CD4-positive, alpha-beta T cell treated with Interleukin-6 for 4 hours (primary cell): ENCODE measurements around the gene LCOR.

Source experiments
- DNase-seq: peaks from one replicate; pipeline ENCODE4 v3.0.0-alpha.2; 2020; ENCODE audit warnings: mixed read lengths

The LCOR gene

GRCh38 chr10:96988426-96988825 lies 156.3 kb downstream of the LCOR start:
- no peak for DNase-seq

DNA sequence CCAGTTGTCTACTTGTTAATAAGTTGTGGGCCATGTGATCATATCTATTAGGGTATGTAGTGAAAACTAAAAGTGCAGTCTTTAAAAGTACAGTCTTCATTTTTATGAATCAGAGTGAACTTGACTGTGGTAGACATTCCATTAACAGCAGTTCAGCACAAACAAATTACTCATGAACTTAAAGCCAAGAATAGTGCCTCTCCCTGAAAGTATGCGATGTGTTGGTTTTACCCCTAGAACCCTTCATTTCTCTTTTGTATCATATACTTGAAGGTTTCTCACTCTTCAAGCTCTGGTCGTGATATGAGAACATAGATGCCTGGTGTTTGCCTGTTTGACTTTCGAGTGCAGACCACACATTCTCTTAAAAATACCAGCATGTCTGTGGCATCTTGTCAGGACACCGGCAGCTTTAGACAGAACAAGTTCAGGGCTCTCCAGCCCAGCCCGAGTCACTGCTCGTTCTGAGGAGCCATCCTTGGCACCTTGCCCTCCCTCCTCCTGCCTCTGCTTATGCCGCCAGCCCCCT lies 159.3 kb downstream of the LCOR start:
- DNase-seq = no peak

GRCh38 chr10:96992721-96993120 lies 160.6 kb downstream of the LCOR start:
- DNase-seq = no peak

DNA sequence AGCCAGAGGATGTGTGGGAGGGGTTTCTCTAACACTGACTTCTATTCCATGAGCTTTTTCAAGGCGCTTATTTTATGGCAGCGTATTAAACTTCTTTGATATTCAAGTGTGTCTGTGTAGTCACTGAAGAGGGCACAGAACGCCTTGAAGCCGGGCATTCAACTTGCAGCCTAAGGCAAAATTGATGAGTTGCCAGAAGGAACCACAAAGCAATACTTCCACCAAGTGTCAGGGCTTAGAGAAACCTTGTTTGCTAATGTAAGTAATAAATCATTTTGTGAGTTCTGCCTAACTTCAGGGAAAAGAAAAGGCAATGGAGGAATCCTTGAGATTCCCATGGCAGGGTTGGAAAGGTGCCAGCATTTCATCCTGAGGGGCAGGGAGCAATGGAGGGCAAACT lies 163.8 kb downstream of the LCOR start:
- no peak for DNase-seq

- no peak for DNase-seq
These were observed 164.3 kb downstream of the LCOR start for GRCh38 chr10:96996275-96996965.

DNA sequence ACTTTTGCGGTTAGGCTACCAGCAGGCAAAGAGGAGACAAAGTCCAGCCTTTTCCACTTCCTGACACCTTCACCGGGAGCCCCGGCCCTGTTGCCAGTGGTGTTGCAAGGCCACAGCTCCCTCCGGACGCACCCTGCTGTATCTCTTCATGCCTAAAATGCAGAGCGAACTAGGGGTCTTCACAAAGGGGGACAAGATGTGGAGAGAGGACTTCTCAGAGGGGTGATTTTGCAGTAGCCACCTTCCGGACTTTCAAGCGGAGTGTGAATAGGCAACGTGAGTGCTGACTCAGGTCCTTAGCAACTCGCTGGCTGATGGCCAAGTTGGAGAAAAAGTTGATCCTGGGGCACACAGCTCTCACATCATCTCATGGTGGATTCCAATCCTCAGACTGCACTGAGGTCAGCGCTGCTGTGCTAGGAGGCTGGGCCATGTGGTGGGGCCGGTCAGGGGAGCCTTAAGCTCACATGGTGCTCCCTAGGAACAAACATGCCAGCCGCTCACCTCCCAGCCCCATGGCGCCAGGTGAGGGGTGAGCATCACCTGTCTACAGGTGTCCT lies 166.3 kb downstream of the LCOR start:
- DNase-seq = no peak

DNA sequence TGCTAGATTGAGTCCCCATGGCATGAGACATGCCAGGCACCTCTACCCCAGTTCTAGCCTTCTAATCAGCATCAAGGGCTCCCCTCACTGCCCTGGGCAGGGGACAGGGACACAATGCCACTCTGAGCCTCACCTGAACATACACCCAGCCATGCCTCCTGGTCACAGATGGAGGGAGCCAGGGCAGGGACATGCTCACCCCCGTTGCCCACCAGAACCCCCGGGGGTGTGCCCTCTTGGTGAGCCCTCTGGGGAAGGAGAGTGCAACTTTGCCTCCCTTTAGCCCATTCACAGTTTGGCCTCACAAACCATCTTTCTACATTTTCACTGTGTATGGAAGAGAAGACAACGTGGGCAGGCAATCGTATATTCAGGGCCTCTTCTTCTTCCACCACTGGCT lies 167.2 kb downstream of the LCOR start:
- DNase-seq = no peak

- DNase-seq = no peak
These were observed 167.9 kb downstream of the LCOR start for GRCh38 chr10:96999987-97000386.

- no peak for DNase-seq
These were observed 168.5 kb downstream of the LCOR start for GRCh38 chr10:97000487-97001182.

DNA sequence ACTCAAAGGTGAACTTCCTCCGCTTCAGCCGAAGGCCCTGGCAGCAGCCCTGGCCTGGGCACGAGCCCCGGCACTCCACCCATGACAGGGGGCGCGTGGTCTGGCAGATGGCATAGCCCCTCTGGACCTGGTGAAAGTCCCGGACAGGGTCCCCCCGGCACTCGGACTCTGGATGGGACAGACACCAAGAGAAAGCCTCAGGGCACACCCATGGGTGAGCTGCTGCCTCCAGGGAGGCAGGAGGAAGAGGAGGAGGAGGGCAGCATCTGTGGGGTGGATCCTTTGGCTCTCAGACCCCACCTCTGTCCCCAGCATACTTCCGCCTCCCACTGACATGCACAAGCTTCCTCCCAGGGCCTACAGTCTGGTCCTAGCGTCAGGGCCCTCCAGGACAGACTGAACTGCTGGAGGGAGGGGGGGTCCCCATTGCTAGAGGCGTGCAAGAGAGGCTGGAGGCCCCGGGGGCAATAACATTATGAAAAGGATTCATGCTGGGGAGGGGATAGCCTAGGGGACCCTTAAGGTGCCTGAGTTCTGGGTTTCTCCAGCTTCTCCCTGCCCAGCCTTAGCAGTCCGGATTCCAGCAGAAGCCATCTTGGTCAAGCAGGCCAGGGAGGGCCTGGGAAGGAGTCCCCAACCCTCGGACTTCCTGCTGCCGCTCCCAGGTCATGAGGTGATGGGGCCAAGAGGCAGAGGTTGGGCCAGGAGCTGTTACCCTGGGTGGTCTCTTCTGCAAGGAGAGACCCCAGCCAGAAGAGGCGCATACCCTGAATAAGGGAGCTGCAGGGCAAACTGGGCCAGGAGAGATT lies 169.3 kb downstream of the LCOR start:
- DNase-seq = no peak

GRCh38 chr10:97002670-97003069 lies 170.6 kb downstream of the LCOR start:
- no peak for DNase-seq

DNA sequence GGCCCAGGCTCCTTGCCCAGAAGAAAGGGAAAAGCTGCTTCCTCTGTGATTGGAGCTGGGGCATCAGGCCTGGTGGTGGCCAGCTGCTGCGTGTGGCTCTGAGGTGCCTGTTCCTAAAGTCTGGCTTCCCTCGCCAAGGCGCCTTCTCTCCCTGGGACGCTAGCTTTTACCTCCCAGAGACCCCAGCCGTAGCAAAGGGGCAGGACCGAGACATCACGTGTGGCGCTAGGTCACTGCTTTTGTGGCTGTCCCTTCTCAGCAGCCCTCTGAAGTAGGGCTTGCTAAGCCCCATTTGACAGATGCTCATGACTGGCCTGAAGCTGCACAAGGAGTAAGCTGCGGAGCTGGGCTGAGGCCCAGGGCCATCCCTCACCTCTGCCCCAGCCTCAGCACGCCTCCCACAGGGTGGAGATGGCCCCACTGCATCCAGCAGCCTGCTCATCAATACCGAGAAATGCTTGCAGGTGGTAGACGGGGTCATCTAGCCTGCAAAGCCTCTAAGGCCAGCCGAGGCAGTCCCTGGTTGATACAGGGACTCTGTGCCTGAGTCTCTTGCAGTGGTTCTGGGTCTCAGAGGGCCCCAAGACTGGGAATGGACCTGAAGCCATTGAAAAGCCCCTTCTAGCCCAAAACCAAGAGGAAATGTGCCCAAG lies 171.2 kb downstream of the LCOR start:
- no peak for DNase-seq

DNA sequence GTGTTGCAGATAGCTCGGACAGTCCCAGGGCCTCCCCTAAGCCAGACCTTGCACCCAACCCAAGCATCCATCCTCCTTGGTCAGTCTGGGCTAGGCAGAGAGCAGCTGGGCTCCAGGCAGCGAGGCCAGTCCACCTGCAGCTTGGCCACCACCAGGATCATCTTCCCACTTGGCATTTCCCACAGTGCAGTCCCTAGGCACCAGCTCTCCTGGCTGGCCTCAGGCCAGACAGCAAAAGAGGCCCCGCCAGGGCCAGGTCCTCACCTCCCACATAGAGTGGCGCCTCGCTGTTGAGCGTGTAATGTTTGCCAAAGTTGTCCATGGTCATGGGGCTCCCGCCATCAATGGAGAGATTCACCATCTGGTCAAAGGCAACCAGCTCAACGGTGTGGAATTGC lies 171.7 kb downstream of the LCOR start:
- DNase-seq = no peak

- no peak for DNase-seq
These were observed 172.5 kb downstream of the LCOR start for GRCh38 chr10:97004591-97004990.

- no peak for DNase-seq
These were observed 173.3 kb downstream of the LCOR start for GRCh38 chr10:97005349-97005748.

DNA sequence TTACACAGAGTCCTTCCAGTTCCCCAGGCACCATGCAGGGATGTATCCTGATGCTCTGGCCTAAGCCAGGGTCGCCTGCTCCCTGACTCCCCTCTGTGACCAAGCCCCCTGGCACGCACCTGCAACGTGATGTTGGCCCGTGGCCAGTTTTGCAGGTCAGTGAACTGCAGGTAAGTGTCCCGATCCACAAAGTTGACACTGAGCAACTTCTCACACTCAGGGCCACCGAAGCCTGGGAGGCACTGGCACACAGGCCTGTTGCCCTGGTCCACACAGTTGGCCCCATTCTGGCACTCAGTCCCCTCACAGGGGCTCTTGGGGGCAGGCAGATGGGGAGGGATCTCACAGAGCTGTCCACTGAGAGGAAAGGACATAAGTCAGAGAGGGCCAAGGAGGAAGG lies 174.3 kb downstream of the LCOR start:
- DNase-seq = no peak

DNA sequence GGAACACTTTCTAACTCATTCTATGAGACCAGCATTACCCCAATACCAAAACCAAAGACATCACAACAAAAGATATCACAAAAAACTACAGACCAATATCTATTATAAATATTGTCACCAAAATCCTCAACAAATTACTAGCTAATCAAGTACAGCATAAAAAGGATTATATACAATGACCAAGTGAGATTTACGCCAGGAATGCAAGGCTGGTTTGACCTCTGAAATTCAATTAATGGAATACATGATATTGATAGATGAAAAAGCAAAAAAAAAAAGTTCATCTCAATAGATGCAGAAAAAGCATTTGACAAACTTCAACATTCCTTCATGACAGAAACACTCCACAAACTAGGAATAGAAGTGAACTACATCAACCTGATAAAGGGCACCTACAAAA lies 175.3 kb downstream of the LCOR start:
- DNase-seq = no peak

- no peak for DNase-seq
These were observed 178.7 kb downstream of the LCOR start for GRCh38 chr10:97010695-97011206.

- no peak for DNase-seq
These were observed 179.3 kb downstream of the LCOR start for GRCh38 chr10:97011397-97011796.

GRCh38 chr10:97012470-97012869 lies 180.4 kb downstream of the LCOR start:
- no peak for DNase-seq

- no peak for DNase-seq
These were observed 181.5 kb downstream of the LCOR start for GRCh38 chr10:97013568-97013967.

GRCh38 chr10:97013983-97014382 lies 181.9 kb downstream of the LCOR start:
- no peak for DNase-seq

DNA sequence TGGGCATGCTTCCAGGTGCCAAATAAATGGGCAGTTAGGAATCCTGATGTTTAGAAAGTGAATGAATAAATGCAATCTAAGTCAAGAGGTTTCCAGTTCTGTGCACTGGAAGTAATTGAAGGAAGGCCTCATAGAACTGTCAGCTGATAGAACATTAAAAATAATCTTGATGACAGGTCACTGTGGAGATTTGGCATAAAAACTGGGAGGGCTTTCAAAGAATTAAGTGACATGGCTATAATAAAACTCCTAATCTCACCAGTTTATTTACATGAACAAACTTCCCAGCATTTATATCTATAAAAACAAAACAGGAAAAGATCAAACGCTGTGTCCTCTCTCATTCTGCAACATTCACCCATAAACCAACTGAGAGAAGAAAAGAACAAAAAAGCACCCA lies 183.1 kb downstream of the LCOR start:
- DNase-seq = no peak
